Measurements from ENCODE around the gene CEP120.
"Not testable (repeated sequence)": the region's sequence is repeated elsewhere in the genome, so short reads cannot be mapped to it uniquely, and the experiment has no call there.

CEP120 gene

GRCh38 chr5:123438244-123438643 lies 15.0 kb upstream of the CEP120 start:
- DNase-seq = no peak

- no peak for DNase-seq
Observed at GRCh38 chr5:123436201-123436600, 13.0 kb upstream of the CEP120 start.

- DNase-seq = no peak
Observed at GRCh38 chr5:123434796-123435195, 11.6 kb upstream of the CEP120 start.

GRCh38 chr5:123433596-123433995 lies 10.4 kb upstream of the CEP120 start:
- no peak for DNase-seq

GRCh38 chr5:123430441-123430840 lies 7.2 kb upstream of the CEP120 start:
- DNase-seq = not testable (repeated sequence)

GRCh38 chr5:123429993-123430392 lies 6.8 kb upstream of the CEP120 start:
- no peak for DNase-seq

GRCh38 chr5:123429221-123429954 lies 6.2 kb upstream of the CEP120 start:
- no peak for DNase-seq

GRCh38 chr5:123428521-123429220 lies 5.5 kb upstream of the CEP120 start:
- no peak for DNase-seq

- no peak for DNase-seq
Observed at GRCh38 chr5:123427281-123427680, 4.1 kb upstream of the CEP120 start.

- no peak for DNase-seq
Observed at GRCh38 chr5:123425431-123425830, 2.2 kb upstream of the CEP120 start.

- no peak for DNase-seq
Observed at GRCh38 chr5:123422433-123423277, 548 bp downstream of the CEP120 start.

GRCh38 chr5:123421773-123422172 lies 1.4 kb downstream of the CEP120 start:
- no peak for DNase-seq

GRCh38 chr5:123414974-123415373 lies 8.2 kb downstream of the CEP120 start:
- DNase-seq = no peak

GRCh38 chr5:123412206-123412605 lies 11.0 kb downstream of the CEP120 start:
- no peak for DNase-seq

GRCh38 chr5:123401999-123402398 lies 21.2 kb downstream of the CEP120 start:
- DNase-seq = not testable (repeated sequence)

- DNase-seq = no peak
Observed at GRCh38 chr5:123401320-123401719, 21.9 kb downstream of the CEP120 start.

GRCh38 chr5:123400870-123401291 lies 22.3 kb downstream of the CEP120 start:
- not testable (repeated sequence) for DNase-seq

GRCh38 chr5:123398058-123398733 lies 25.0 kb downstream of the CEP120 start:
- no peak for DNase-seq

GRCh38 chr5:123397538-123397937 lies 25.7 kb downstream of the CEP120 start:
- no peak for DNase-seq

GRCh38 chr5:123391009-123391408 lies 32.2 kb downstream of the CEP120 start:
- no peak for DNase-seq

GRCh38 chr5:123389794-123390193 lies 33.4 kb downstream of the CEP120 start:
- DNase-seq = no peak

- no peak for DNase-seq
Observed at GRCh38 chr5:123387313-123387712, 35.9 kb downstream of the CEP120 start.

GRCh38 chr5:123382252-123382651 lies 41.0 kb downstream of the CEP120 start:
- no peak for DNase-seq
